Caco-2 (cell line): ENCODE measurements around the gene VPS37D. TPM values are rescaled to one million over a fixed set of nuclear protein-coding genes. Genes with fewer than 3 reads are reported as not detected.

Experiments
- BruUV-seq: library from RNA; stranded (reverse); fragments of 400-500 nt; replicated peaks from 2 replicates; lab custom pipeline; 2021; lab: Mats Ljungman, UMichigan
- CTCF ChIA-PET: fragments of 300-600 bp; sonication (Branson Sonifier 250); formaldehyde crosslinking; loops from one replicate; lab custom pipeline; 2022; ENCODE audit warnings: antibody characterized with exemption; lab: Charles Lee
- POLR2A ChIA-PET: fragments of 300-600 bp; sonication (Branson Sonifier 250); formaldehyde crosslinking; loops from one replicate; lab custom pipeline; 2022; ENCODE audit warnings: antibody characterized with exemption; lab: Charles Lee
- DNase-seq, 2 experiments: peaks; one replicate each; pipeline versions ENCODE4 v3.0.0 to v3.0.0-alpha.2; 2020 to 2022
- H3K27me3 ChIP-seq: replicated peaks from 2 replicates; pipeline ENCODE4 v1.6.0; 2011; ENCODE audit warnings: low read length; ENCODE audit not compliant: control insufficient read depth, insufficient read depth
- H3K36me3 ChIP-seq: 2 replicates; pipeline ENCODE4 v1.5.1; 2011; ENCODE audit warnings: low read length; ENCODE audit not compliant: control insufficient read depth, insufficient read depth
- H3K4me1 ChIP-seq: fragments of 250-450 bp; sonication (Bioruptor Pico); 2 replicates; pipeline ENCODE4 v1.5.1; 2020; ENCODE audit warnings: mild to moderate bottlenecking
- H3K4me3 ChIP-seq: 2 replicates; pipeline ENCODE4 v1.5.1; 2011; ENCODE audit warnings: low read depth, mild to moderate bottlenecking, control low read depth, low read length
- H3K9me3 ChIP-seq: fragments of 250-450 bp; sonication (Bioruptor Pico); 2 replicates; pipeline ENCODE4 v1.5.1; 2020; ENCODE audit warnings: mild to moderate bottlenecking, moderate library complexity
- H3K27ac Mint-ChIP-seq: one replicate; pipeline ENCODE4 v1.8.0; 2022; ENCODE audit warnings: mixed read lengths; ENCODE audit not compliant: unreplicated experiment
- H3K27me3 Mint-ChIP-seq: one replicate; pipeline ENCODE4 v1.8.0; 2022; ENCODE audit warnings: mixed read lengths; ENCODE audit not compliant: insufficient read depth, unreplicated experiment
- H3K36me3 Mint-ChIP-seq: one replicate; pipeline ENCODE4 v1.8.0; 2022; ENCODE audit warnings: mild to moderate bottlenecking, mixed read lengths; ENCODE audit not compliant: insufficient read depth, unreplicated experiment
- H3K4me1 Mint-ChIP-seq: one replicate; pipeline ENCODE4 v1.8.0; 2022; ENCODE audit warnings: low read depth, mixed read lengths; ENCODE audit not compliant: unreplicated experiment
- H3K4me3 Mint-ChIP-seq: one replicate; pipeline ENCODE4 v1.8.0; 2022; ENCODE audit warnings: mild to moderate bottlenecking, moderate library complexity, mixed read lengths; ENCODE audit not compliant: unreplicated experiment
- H3K9me3 Mint-ChIP-seq: one replicate; pipeline ENCODE4 v1.8.0; 2022; ENCODE audit warnings: mixed read lengths; ENCODE audit not compliant: unreplicated experiment
- intact Hi-C: fragments of 100-400 bp; cut with micrococcal nuclease; formaldehyde crosslinking; loops from one replicate; pipeline ENCODE4 v1.10.0; 2022; ENCODE audit not compliant: unreplicated experiment
- microRNA-seq: library from miRNA; unstranded; fragments of <30 nt; microRNA quantifications from one replicate; pipeline ENCODE4 v1.2.0, GENCODE V29; 2022
- total RNA-seq: library from RNA; stranded (reverse); gene quantifications from 2 replicates; pipeline ENCODE4 v1.2.3, GENCODE V29; 2022
- TF ChIP-seq, protein P1 (sequence below), 2 experiments: fragments of 200-600 bp in 1 of 2; IDR thresholded peaks; 1 replicate in 1 of 2; 2 replicates in 1 of 2; pipeline versions ENCODE4 v1.5.1 to v1.8.0; 2011 to 2022; ENCODE audit warnings: antibody characterized with exemption in 1 of 2, control low read depth in 1 of 2, inconsistent platforms in 1 of 2, low read depth in 1 of 2, low read length in 1 of 2, mild to moderate bottlenecking in 1 of 2, moderate library complexity in 1 of 2; ENCODE audit not compliant: insufficient read depth in 1 of 2, severe bottlenecking in 1 of 2, unreplicated experiment in 1 of 2

VPS37D gene
- total RNA-seq, 1 experiment from 2014 or later, result 2.7 TPM

GRCh38 chr7:73721377-73721817 is 53.8 kb downstream of the VPS37D start:
- Mint-ChIP-seq H3K27me3 (no peaks in the 10 kb centered on the region), H3K27ac (no peak overlapping the region), H3K4me3 (peak overlapping the region; percentile 64), H3K4me1 (peaks cover 12% of the 10 kb centered on the region), H3K9me3 (no peaks in the 10 kb centered on the region), H3K36me3 (peaks cover 11% of the 10 kb centered on the region)
- Histone ChIP-seq H3K27me3 (no peaks in the 10 kb centered on the region), H3K9me3 (no peaks in the 10 kb centered on the region), H3K4me3 (no peak overlapping the region), H3K36me3 (no peaks in the 10 kb centered on the region; the same call in 1 of the 2 replicates), H3K4me1 (peaks cover 22% of the 10 kb centered on the region)
- ChIA-PET CTCF (no interaction called here), POLR2A (no interaction called here)
- intact Hi-C loops, result no loop called here
- DNase-seq, result no peak
- no TSS peak for BruUV-seq
- TF ChIP-seq, protein P1, sequence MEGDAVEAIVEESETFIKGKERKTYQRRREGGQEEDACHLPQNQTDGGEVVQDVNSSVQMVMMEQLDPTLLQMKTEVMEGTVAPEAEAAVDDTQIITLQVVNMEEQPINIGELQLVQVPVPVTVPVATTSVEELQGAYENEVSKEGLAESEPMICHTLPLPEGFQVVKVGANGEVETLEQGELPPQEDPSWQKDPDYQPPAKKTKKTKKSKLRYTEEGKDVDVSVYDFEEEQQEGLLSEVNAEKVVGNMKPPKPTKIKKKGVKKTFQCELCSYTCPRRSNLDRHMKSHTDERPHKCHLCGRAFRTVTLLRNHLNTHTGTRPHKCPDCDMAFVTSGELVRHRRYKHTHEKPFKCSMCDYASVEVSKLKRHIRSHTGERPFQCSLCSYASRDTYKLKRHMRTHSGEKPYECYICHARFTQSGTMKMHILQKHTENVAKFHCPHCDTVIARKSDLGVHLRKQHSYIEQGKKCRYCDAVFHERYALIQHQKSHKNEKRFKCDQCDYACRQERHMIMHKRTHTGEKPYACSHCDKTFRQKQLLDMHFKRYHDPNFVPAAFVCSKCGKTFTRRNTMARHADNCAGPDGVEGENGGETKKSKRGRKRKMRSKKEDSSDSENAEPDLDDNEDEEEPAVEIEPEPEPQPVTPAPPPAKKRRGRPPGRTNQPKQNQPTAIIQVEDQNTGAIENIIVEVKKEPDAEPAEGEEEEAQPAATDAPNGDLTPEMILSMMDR (IDR thresholded peaks at IDR 0.05; ENCODE audit: insufficient read depth in 1 of 2, low read depth in 1 of 2, low read length in 1 of 2, severe bottlenecking in 1 of 2, unreplicated experiment in 1 of 2), result no peak

Small RNA genes within 50 kb of the gene (microRNA-seq; reads per million reads assigned to microRNA genes)
- gene MIR4284, result not detected

Other genes with a start within 250 kb of the VPS37D start
- 1.2 TPM in 2 replicates for gene FZD9, start 234.1 kb upstream of the VPS37D start, total RNA-seq
- 85.2 and 85.7 TPM in 2 replicates for gene BAZ1B, start 145.5 kb upstream of the VPS37D start, total RNA-seq
- 74.5 and 74.6 TPM in 2 replicates for gene BCL7B, start 110.1 kb upstream of the VPS37D start, total RNA-seq
- gene TBL2, start 89.3 kb upstream of the VPS37D start, total RNA-seq, result 74.8 and 76.8 TPM in 2 replicates
- 15.6 and 19.8 TPM in 2 replicates for gene MLXIPL, start 43.3 kb upstream of the VPS37D start, total RNA-seq
- gene DNAJC30, start 15.6 kb downstream of the VPS37D start, total RNA-seq, result 15.5 and 15.9 TPM in 2 replicates
- gene BUD23, start 15.8 kb downstream of the VPS37D start, total RNA-seq, result 138 and 144 TPM in 2 replicates
- gene STX1A, start 51.8 kb downstream of the VPS37D start, total RNA-seq, result 26.4 and 28.6 TPM in 2 replicates
- gene ABHD11, start 71.0 kb downstream of the VPS37D start, total RNA-seq, result 38.9 and 47.2 TPM in 2 replicates
- 19.6 and 21.0 TPM in 2 replicates for gene CLDN3, start 102.4 kb downstream of the VPS37D start, total RNA-seq
- gene CLDN4, start 163.2 kb downstream of the VPS37D start, total RNA-seq, result 249 TPM in 2 replicates
- gene METTL27, start 174.7 kb downstream of the VPS37D start, total RNA-seq, result 1.5 and 1.7 TPM in 2 replicates
- not detected in 2 replicates for gene TMEM270, start 193.3 kb downstream of the VPS37D start, total RNA-seq